ENCODE results near the gene OSBP2. TPM values are rescaled to one million over a fixed set of nuclear protein-coding genes. Genes with fewer than 3 reads are reported as not detected.

Gene OSBP2
- total RNA-seq, 2 donors from 2014 or later: 4.0 to 16.8 TPM

DNA sequence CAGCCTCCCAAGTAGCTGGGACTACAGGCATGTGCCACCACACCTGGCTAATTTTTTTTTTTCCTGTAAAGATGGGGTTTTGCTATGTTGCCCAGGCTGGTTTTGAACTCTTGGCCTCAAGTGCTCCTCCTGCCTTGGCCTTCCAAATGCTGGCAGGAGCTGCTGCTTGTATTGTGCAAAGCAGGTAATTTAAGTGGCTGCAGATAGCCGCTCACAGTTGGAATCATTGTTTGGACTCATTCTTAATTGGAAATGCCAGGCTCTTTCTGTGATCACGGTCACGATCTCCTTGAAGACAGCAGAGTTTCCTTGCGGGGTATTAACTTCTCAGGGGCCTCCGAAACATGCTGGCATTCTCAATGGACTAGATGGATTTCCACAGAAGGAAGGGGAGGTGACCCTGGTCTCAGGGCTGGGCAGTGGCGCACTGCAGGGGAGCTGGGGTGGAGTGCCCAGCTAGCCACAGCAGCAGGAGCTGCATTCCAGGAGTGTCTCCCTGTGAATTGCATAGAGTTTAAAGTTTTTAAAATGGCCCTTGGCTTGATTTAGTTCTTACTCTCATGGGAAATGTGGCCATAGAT is 137.8 kb downstream of the OSBP2 start:
- TF ChIP-seq, protein P1, sequence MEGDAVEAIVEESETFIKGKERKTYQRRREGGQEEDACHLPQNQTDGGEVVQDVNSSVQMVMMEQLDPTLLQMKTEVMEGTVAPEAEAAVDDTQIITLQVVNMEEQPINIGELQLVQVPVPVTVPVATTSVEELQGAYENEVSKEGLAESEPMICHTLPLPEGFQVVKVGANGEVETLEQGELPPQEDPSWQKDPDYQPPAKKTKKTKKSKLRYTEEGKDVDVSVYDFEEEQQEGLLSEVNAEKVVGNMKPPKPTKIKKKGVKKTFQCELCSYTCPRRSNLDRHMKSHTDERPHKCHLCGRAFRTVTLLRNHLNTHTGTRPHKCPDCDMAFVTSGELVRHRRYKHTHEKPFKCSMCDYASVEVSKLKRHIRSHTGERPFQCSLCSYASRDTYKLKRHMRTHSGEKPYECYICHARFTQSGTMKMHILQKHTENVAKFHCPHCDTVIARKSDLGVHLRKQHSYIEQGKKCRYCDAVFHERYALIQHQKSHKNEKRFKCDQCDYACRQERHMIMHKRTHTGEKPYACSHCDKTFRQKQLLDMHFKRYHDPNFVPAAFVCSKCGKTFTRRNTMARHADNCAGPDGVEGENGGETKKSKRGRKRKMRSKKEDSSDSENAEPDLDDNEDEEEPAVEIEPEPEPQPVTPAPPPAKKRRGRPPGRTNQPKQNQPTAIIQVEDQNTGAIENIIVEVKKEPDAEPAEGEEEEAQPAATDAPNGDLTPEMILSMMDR (IDR thresholded peaks at IDR 0.05): no peak
- no peaks in the 10 kb centered on the region for H3K9me3 ChIP-seq

DNA sequence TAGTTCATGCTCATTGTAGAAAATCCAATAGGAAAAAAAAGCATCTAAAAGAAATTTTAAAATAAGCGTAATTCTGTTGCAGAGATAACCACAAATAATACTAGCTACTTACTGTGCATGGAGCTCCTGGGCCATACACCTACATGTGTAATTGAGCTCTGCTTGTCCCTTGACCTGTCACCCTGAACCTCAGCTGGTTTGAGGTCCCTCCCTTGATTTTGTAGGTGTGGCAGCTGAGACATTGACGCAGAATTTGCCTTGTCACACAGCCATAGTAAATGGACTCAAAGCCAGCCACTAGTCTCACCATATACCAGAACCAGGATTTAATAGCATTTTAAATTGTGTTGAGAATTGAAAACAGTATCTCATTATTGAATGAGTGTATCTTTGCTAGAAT is 138.6 kb downstream of the OSBP2 start:
- TF ChIP-seq, protein P1 (IDR thresholded peaks at IDR 0.05): no peak
- no peaks in the 10 kb centered on the region for H3K36me3 ChIP-seq
- H3K4me1 ChIP-seq: peaks cover 0 to 12% of the 10 kb centered on the region in 2 donors
- H3K27ac ChIP-seq: no peak overlapping the region
- no peak for DNase-seq (ENCODE audit: low spot score)
- peaks cover 0 to 3% of the 10 kb centered on the region in 2 donors for H3K9me3 ChIP-seq
- H3K4me3 ChIP-seq: no peak overlapping the region
- H3K27me3 ChIP-seq: no peaks in the 10 kb centered on the region

More for the DNA sequence above, 137.8 kb downstream of the OSBP2 start:
- Histone ChIP-seq H3K4me3 (no peak overlapping the region), H3K27ac (no peak overlapping the region), H3K27me3 (no peaks in the 10 kb centered on the region), H3K36me3 (no peaks in the 10 kb centered on the region), H3K4me1 (peaks cover 0 to 12% of the 10 kb centered on the region in 2 donors)
- DNase-seq (ENCODE audit: low spot score): no peak

DNA sequence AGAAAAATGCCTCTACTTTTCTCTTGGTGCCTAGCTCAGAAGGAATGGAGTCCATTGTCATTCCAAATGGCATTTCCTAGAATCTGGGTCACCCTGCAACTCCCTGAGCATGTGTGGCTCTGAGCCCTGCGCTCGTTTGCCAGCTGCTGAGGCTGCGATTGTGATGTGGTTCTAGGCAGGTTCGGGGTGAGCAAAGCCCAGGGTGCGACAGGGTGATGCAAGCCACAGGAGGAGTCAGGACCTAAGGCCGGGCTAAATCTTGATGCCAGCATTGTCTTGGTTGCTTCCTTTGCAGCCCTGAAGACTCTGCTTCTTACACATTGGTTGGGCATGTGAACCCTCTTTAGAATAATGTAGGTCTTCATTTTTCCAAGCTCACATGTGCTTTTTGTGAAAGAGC is 142.9 kb downstream of the OSBP2 start:
- Histone ChIP-seq H3K4me1 (no peaks in the 10 kb centered on the region), H3K27me3 (no peaks in the 10 kb centered on the region), H3K9me3 (peaks cover 0 to 7% of the 10 kb centered on the region in 2 donors), H3K27ac (no peak overlapping the region), H3K4me3 (no peak overlapping the region), H3K36me3 (no peaks in the 10 kb centered on the region)
- DNase-seq (ENCODE audit: low spot score): no peak
- TF ChIP-seq, protein P1 (IDR thresholded peaks at IDR 0.05): no peak

DNA sequence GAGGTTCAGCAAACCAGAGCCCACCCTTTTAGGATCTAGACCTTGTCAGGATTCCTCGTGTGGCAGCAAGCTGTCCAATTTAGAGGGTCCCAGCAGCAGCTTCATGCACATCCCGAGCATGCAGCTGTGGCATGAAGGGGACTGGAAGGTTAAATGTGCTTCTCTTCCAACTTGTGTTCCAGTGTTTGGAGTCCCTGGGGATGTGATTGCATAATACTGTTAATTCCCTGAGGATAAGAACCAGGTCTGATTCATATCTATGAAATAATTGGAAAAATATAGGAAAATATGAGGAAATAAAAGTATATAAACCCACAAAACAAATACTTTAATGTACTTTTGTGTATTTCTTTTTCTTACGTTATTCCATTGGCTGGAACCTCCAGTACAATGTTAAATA is 143.4 kb downstream of the OSBP2 start:
- Histone ChIP-seq H3K36me3 (no peaks in the 10 kb centered on the region), H3K27me3 (no peaks in the 10 kb centered on the region), H3K9me3 (peaks cover 0 to 7% of the 10 kb centered on the region in 2 donors), H3K4me3 (no peak overlapping the region), H3K27ac (no peak overlapping the region), H3K4me1 (no peaks in the 10 kb centered on the region)
- TF ChIP-seq, protein P1 (IDR thresholded peaks at IDR 0.05): no peak
- DNase-seq (ENCODE audit: low spot score): no peak

DNA sequence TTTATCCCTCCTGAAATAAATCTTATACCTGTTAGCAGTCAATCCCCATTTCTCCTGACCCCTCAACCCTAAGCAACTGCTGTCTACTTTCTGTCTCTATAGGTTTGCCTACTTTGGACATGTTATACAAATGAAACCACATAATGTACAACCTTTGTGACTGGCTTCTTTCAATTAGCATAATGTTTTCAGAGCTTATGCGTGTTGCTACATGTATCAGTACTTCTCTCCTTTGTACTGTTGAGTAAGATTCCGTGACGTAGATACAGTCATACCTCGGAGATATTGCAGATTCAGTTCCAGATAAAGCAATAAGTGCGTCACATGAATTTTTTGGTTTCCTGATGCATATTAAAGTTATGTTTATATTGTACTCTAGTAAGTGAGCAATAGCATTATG is 146.6 kb downstream of the OSBP2 start:
- Histone ChIP-seq H3K9me3 (peaks cover 0 to 7% of the 10 kb centered on the region in 2 donors), H3K36me3 (no peaks in the 10 kb centered on the region)
- TF ChIP-seq, protein P1 (IDR thresholded peaks at IDR 0.05): no peak

DNA sequence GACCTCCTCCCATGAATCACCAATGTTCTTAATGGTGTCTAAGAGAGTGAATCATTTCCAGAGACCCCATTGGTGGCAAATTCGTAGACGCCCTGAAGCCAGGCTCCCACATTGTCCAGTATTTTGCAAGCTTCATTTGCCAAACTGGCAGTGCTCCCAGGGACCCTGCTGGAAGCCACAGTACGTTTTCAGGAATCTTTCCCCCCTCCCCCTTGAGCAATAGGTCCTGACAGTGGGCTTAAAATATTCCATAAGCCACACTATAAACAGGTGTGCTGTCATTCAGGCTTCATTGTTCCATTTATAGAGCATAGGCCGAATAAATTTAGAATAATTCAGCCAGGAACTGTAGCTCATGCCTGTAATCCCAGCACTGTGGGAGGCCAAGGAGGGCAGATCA is 148.6 kb downstream of the OSBP2 start:
- TF ChIP-seq, protein P1 (IDR thresholded peaks at IDR 0.05): no peak
- H3K4me1 ChIP-seq: no peaks in the 10 kb centered on the region
- DNase-seq (ENCODE audit: low spot score): no peak

More for the DNA sequence above, 146.6 kb downstream of the OSBP2 start:
- Histone ChIP-seq H3K27ac (no peak overlapping the region), H3K4me1 (no peaks in the 10 kb centered on the region), H3K27me3 (no peaks in the 10 kb centered on the region), H3K4me3 (no peak overlapping the region)
- DNase-seq (ENCODE audit: low spot score): no peak

More for the DNA sequence above, 148.6 kb downstream of the OSBP2 start:
- Histone ChIP-seq H3K9me3 (peaks cover 0 to 4% of the 10 kb centered on the region in 2 donors), H3K4me3 (no peak overlapping the region), H3K27ac (no peak overlapping the region), H3K27me3 (no peaks in the 10 kb centered on the region), H3K36me3 (no peaks in the 10 kb centered on the region)

Data from right atrium auricular region (tissue), 2 donors.